GM21619 (cell line): Measurements from ENCODE around the gene TNFRSF13B.
A peak's percentile ranks its signal among the peaks of the same experiment; 100 is the strongest.
"Not testable (repeated sequence)": the region's sequence is repeated elsewhere in the genome, so short reads cannot be mapped to it uniquely, and the experiment has no call there.

Source experiments
- ATAC-seq: cut with Tn5 transposase; IDR thresholded peaks from one replicate; pipeline ENCODE4 v1.9.1; 2021; ENCODE audit not compliant: unreplicated experiment

TNFRSF13B gene

GRCh38 chr17:16971458-16972338, at the start of gene TNFRSF13B:
TNFRSF13B (minus strand) TSS chr17:16972118; CDS start chr17:16972075, 43 bp downstream.
- ATAC-seq, result peak; percentile 32

- no peak for ATAC-seq
These were observed 49.4 kb upstream of the TNFRSF13B start for GRCh38 chr17:17021194-17021863.

- ATAC-seq, result no peak
These were observed 48.9 kb upstream of the TNFRSF13B start for GRCh38 chr17:17020821-17021193.

- no peak for ATAC-seq
These were observed 48.1 kb upstream of the TNFRSF13B start for GRCh38 chr17:17019891-17020456.

GRCh38 chr17:17019430-17019762, 47.5 kb upstream of the TNFRSF13B start:
- ATAC-seq, result no peak

GRCh38 chr17:17018612-17019429, 46.9 kb upstream of the TNFRSF13B start:
- no peak for ATAC-seq

- no peak for ATAC-seq
These were observed 46.1 kb upstream of the TNFRSF13B start for GRCh38 chr17:17018021-17018441.

GRCh38 chr17:17017343-17018014, 45.6 kb upstream of the TNFRSF13B start:
- no peak for ATAC-seq

GRCh38 chr17:17016199-17017197, 44.6 kb upstream of the TNFRSF13B start:
- not testable (repeated sequence) for ATAC-seq

GRCh38 chr17:17015230-17015629, 43.3 kb upstream of the TNFRSF13B start:
- ATAC-seq, result no peak

GRCh38 chr17:17014748-17015124, 42.8 kb upstream of the TNFRSF13B start:
- ATAC-seq, result not testable (repeated sequence)

- not testable (repeated sequence) for ATAC-seq
These were observed 42.2 kb upstream of the TNFRSF13B start for GRCh38 chr17:17013828-17014747.

GRCh38 chr17:17011043-17011907, 39.4 kb upstream of the TNFRSF13B start:
- ATAC-seq, result not testable (repeated sequence)

- ATAC-seq, result not testable (repeated sequence)
These were observed 38.7 kb upstream of the TNFRSF13B start for GRCh38 chr17:17010545-17011034.

- ATAC-seq, result not testable (repeated sequence)
These were observed 38.1 kb upstream of the TNFRSF13B start for GRCh38 chr17:17009972-17010371.

GRCh38 chr17:17008621-17009397, 36.9 kb upstream of the TNFRSF13B start:
- ATAC-seq, result not testable (repeated sequence)
